IPS-15b (cell line): Measurements from ENCODE around the gene HSFY2.
"Not testable (repeated sequence)": the region's sequence is repeated elsewhere in the genome, so short reads cannot be mapped to it uniquely, and the experiment has no call there.

Experiments used
- H3K27me3 ChIP-seq: one replicate; pipeline ENCODE4 v1.6.1; 2013; ENCODE audit warnings: low read length; ENCODE audit not compliant: control insufficient read depth, insufficient read depth
- H3K36me3 ChIP-seq: one replicate; pipeline ENCODE4 v1.6.1; 2013; ENCODE audit warnings: low read length; ENCODE audit not compliant: control insufficient read depth, insufficient read depth
- H3K4me1 ChIP-seq: one replicate; pipeline ENCODE4 v1.6.1; 2013; ENCODE audit warnings: mild to moderate bottlenecking, low read length; ENCODE audit not compliant: control insufficient read depth, insufficient read depth
- H3K4me3 ChIP-seq: one replicate; pipeline ENCODE4 v1.5.1; 2013; ENCODE audit warnings: low read depth, low read length
- H3K9ac ChIP-seq: one replicate; pipeline ENCODE4 v1.6.1; 2013; ENCODE audit warnings: low read depth, mild to moderate bottlenecking, low read length
- H3K9me3 ChIP-seq: one replicate; pipeline ENCODE4 v1.6.1; 2013; ENCODE audit warnings: mild to moderate bottlenecking, low read length; ENCODE audit not compliant: control insufficient read depth, insufficient read depth

The HSFY2 gene, protein sequence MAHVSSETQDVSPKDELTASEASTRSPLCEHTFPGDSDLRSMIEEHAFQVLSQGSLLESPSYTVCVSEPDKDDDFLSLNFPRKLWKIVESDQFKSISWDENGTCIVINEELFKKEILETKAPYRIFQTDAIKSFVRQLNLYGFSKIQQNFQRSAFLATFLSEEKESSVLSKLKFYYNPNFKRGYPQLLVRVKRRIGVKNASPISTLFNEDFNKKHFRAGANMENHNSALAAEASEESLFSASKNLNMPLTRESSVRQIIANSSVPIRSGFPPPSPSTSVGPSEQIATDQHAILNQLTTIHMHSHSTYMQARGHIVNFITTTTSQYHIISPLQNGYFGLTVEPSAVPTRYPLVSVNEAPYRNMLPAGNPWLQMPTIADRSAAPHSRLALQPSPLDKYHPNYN

DNA sequence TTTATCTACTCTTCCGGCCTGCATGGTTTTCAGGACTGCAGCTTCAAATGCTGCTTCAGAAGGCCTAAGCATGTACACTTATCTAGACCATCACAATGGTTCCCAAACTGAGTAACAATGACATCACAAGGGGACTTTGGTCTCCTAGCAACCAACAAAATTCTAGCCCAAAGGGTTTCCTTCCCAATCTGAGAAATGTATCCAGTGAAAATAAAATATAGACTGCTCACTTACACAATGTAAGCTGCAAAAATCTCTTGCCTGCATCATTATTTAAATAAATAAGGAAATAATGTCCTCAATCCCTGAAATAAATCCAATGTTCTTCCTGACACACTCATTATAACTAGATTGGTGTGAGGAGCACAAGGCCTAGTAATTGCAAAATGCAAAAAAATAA is at the start of gene HSFY2:
Gene HSFY2, minus strand, starts transcription at position 101 of the 400 bp plus-strand sequence. CDS start 117 bp downstream, outside the sequence.
- H3K27me3 ChIP-seq, H3K4me3 ChIP-seq, H3K4me1 ChIP-seq, H3K9ac ChIP-seq, H3K36me3 ChIP-seq, H3K9me3 ChIP-seq: not testable (repeated sequence)

- not testable (repeated sequence) for H3K4me3 ChIP-seq, H3K27me3 ChIP-seq, H3K36me3 ChIP-seq, H3K9ac ChIP-seq, H3K9me3 ChIP-seq, H3K4me1 ChIP-seq
Measured at GRCh38 chrY:18815751-18816150, 42.2 kb upstream of the HSFY2 start.

DNA sequence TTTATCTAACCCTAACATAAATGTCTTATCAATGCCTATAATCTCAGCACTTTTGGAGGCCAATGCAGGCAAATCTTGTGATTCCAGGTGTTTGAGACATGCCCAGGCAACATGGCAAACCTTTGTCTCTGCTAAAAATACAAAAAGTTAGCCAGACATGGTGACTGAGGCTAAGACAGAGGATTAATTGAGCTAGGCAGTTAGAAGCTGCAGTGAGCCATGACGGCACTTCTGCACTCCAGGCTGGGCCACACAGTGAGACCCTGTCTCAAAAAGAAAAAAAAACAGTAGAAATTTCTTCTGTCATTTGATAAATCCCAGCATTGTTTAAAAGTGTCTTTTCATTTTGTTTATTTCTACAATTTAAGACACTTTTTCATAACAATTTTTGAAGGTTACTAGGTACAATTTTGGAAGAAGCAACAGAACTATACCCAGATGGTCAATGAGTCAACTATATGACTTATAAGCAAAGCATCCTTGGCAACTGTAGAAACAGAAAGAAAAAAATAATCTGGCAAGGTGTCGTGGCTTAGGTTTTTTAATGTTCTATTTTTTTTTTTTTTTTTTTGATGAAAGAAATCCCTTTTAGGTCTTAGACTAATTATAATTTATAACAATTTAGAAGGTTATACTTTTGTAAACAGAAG is 15.3 kb upstream of the HSFY2 start:
- H3K4me1 ChIP-seq, H3K27me3 ChIP-seq, H3K36me3 ChIP-seq: not testable (repeated sequence)

DNA sequence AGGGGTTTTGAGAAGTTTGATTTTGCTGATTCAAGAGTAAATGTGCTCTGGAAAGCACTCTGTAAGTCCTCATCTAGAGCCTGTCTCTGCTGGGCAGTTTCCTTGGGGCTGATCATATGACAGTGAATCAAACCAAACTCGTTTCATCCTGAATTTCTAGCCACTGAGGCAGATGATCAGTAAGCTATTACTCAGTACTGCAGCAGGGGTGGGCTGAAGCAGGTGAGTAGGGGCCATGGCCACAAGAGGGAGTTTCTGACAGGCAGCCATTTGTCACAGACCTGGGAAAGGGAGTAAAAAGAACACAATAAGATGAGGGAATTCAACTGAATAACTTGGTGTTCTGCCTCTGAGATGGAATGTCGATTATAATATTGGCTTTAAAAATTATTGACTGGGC is 19.5 kb downstream of the HSFY2 start:
- not testable (repeated sequence) for H3K9ac ChIP-seq, H3K9me3 ChIP-seq, H3K4me1 ChIP-seq, H3K36me3 ChIP-seq, H3K27me3 ChIP-seq, H3K4me3 ChIP-seq

More for the DNA sequence above, 15.3 kb upstream of the HSFY2 start:
- H3K9me3 ChIP-seq, H3K4me3 ChIP-seq, H3K9ac ChIP-seq: not testable (repeated sequence)

DNA sequence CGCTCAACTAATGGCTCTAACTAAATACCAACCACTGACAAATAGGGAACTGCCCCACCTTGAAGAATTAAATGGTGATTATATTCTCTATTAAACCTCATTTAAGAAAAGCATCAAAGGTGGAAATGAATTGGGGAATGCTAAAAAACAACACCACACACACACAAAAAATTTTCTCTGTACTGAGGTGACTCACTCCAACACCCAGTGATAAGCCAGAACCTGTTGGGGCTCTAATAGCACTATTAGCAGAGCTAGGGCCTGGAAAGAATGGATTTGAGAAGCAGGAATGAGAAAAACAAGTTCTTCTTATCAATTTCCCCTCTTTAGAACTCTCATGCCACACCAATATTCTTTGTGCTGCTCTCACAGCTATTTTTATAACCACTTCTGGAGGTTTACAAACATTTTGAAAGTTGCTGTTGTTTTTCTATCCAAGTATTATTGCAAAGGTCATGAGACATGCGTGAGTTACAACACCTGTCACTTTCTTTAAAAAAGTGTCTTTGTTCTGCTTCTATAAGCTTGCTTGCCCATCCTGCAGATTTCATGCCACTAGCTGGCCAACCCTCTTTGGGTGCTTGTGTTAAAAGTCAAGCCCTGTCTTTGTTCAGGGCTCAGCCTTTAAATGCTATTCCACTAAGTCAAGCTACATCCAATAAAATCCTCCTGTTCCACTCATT is 20.3 kb downstream of the HSFY2 start:
- not testable (repeated sequence) for H3K4me1 ChIP-seq, H3K4me3 ChIP-seq, H3K9ac ChIP-seq, H3K36me3 ChIP-seq, H3K9me3 ChIP-seq, H3K27me3 ChIP-seq

- not testable (repeated sequence) for H3K4me1 ChIP-seq, H3K9ac ChIP-seq, H3K27me3 ChIP-seq, H3K9me3 ChIP-seq, H3K36me3 ChIP-seq, H3K4me3 ChIP-seq
Measured at GRCh38 chrY:18723714-18724113, 49.8 kb downstream of the HSFY2 start.
